GM12891 (cell line): ENCODE data around the gene SURF4.

Experiments
- PAX5 ChIP-seq: IDR thresholded peaks from 2 replicates; pipeline ENCODE4 v1.6.1; 2011; ENCODE audit warnings: low read length, moderate library complexity, mild to moderate bottlenecking; ENCODE audit not compliant: insufficient read depth, severe bottlenecking
- POLR2A ChIP-seq: IDR thresholded peaks from 2 replicates; pipeline ENCODE4 v1.6.1; 2011; ENCODE audit warnings: low read depth, low read length, control low read depth
- POLR2AphosphoS5 ChIP-seq: IDR thresholded peaks from 2 replicates; pipeline ENCODE4 v1.6.1; 2011; ENCODE audit warnings: low read depth, low read length, control low read depth
- POU2F2 ChIP-seq: IDR thresholded peaks from 2 replicates; pipeline ENCODE4 v1.6.1; 2011; ENCODE audit warnings: low read depth, mild to moderate bottlenecking, control low read depth, low read length, moderate library complexity
- SPI1 ChIP-seq: IDR thresholded peaks from 2 replicates; pipeline ENCODE4 v1.6.1; 2011; ENCODE audit warnings: low read depth, low read length, control low read depth
- TAF1 ChIP-seq: IDR thresholded peaks from 2 replicates; pipeline ENCODE4 v1.6.1; 2011; ENCODE audit warnings: low read depth, low read length, control low read depth

GRCh38 chr9:133369422-133369821 is 6.4 kb downstream of the SURF4 start:
- TF ChIP-seq POLR2A (no peak), POLR2AphosphoS5 (no peak), TAF1 (no peak), SPI1 (no peak), POU2F2 (no peak), PAX5 (no peak)
